ENCODE data around the gene TRAK1. TPM values are rescaled to one million over a fixed set of nuclear protein-coding genes. Genes with fewer than 3 reads are reported as not detected.
A peak's percentile ranks its signal among the peaks of the same experiment; 100 is the strongest.

TRAK1 gene
- polyA plus RNA-seq, 3 donors: 6.6 to 40.8 (median 7.0) TPM

- intact Hi-C loops (cut with micrococcal nuclease): loop anchor here in 1 of 2 donors (10.0 kb wide), 1 partner anchor 46 kb away; no protein-coding TSS in a partner anchor
- peak overlapping the region; percentile 46 to 91 (median 79) for H3K27ac Mint-ChIP-seq
- H3K27me3 ChIP-seq (ENCODE audit: control insufficient read depth in 2 of 2, insufficient read depth in 2 of 2, low read length in 2 of 2): no peaks in the 10 kb centered on the region
- no peak overlapping the region for H3K4me3 ChIP-seq (replicated peaks in 1 of 3; ENCODE audit: low read depth in 2 of 3, low read length in 3 of 3)
- H3K27me3 Mint-ChIP-seq (ENCODE audit: low read depth in 3 of 3): peaks cover 0 to 2% (median 0%) of the 10 kb centered on the region in 3 donors
- peaks cover 3 to 8% of the 10 kb centered on the region in 2 donors for H3K36me3 Mint-ChIP-seq
- H3K79me2 ChIP-seq (ENCODE audit: insufficient read depth, low read length): peaks cover 89% of the 10 kb centered on the region
- peaks cover 41% of the 10 kb centered on the region for H3K4me1 Mint-ChIP-seq
- no CpG with 5 or more reads among the region's 7 CpGs for WGBS (ENCODE audit: insufficient coverage)
- H3K27ac ChIP-seq (ENCODE audit: low read depth in 1 of 2, low read length in 2 of 2): peak overlapping the region in 1 of 2 donors; percentile 73
- peak in 2 of 3 donors; percentile 35 to 45 for DNase-seq
- peak overlapping the region; percentile 25 for H3K4me2 ChIP-seq (replicated peaks; ENCODE audit: extremely low read depth, low read length, poor library complexity, severe bottlenecking)
- TF ChIP-seq CTCF (IDR thresholded peaks at IDR 0.05): no peak
- H2AFZ ChIP-seq (ENCODE audit: insufficient read depth, low read depth, low read length, poor library complexity, severe bottlenecking): no peak overlapping the region
- H3K9me3 ChIP-seq (replicated peaks in 1 of 2; ENCODE audit: control insufficient read depth in 1 of 2, insufficient read depth in 1 of 2, low read length in 2 of 2): no peaks in the 10 kb centered on the region
- H4K20me1 ChIP-seq (ENCODE audit: insufficient read depth, low read length): peaks cover 61% of the 10 kb centered on the region
- peaks cover 0 to 3% (median 0%) of the 10 kb centered on the region in 7 donors for H3K9me3 Mint-ChIP-seq
- H3K4me3 Mint-ChIP-seq: no peak overlapping the region
- H3K9ac ChIP-seq (ENCODE audit: insufficient read depth, low read length, poor library complexity, severe bottlenecking): no peak overlapping the region
- H3K4me1 ChIP-seq (ENCODE audit: control insufficient read depth in 1 of 2, insufficient read depth in 2 of 2, low read length in 2 of 2): peaks cover 21 to 26% of the 10 kb centered on the region in 2 donors
- no peaks in the 10 kb centered on the region for H3K36me3 ChIP-seq (replicated peaks in 1 of 2; ENCODE audit: control insufficient read depth in 1 of 2, insufficient read depth in 2 of 2, low read length in 2 of 2)
Observed at GRCh38 chr3:42061025-42061712, 30.0 kb upstream of the TRAK1 start.

GRCh38 chr3:42061713-42062380, 29.3 kb upstream of the TRAK1 start:
- WGBS (ENCODE audit: insufficient coverage): 37% methylated on average over 4 of the region's 6 CpGs
- H3K4me1 ChIP-seq (ENCODE audit: control insufficient read depth in 1 of 2, insufficient read depth in 2 of 2, low read length in 2 of 2): peaks cover 28 to 33% of the 10 kb centered on the region in 2 donors
- no peaks in the 10 kb centered on the region for H3K9me3 ChIP-seq (replicated peaks in 1 of 2; ENCODE audit: control insufficient read depth in 1 of 2, insufficient read depth in 1 of 2, low read length in 2 of 2)
- H3K9ac ChIP-seq (ENCODE audit: insufficient read depth, low read length, poor library complexity, severe bottlenecking): no peak overlapping the region
- Mint-ChIP-seq H3K36me3 (peaks cover 3 to 8% of the 10 kb centered on the region in 2 donors), H3K27ac (peak overlapping the region; percentile 28 to 91 (median 79)), H3K27me3 (ENCODE audit: low read depth in 3 of 3) (peaks cover 0 to 2% (median 0%) of the 10 kb centered on the region in 3 donors), H3K4me3 (no peak overlapping the region), H3K9me3 (peaks cover 0 to 3% (median 0%) of the 10 kb centered on the region in 7 donors), H3K4me1 (peaks cover 48% of the 10 kb centered on the region)
- peak overlapping the region in 1 of 2 donors; percentile 73 for H3K27ac ChIP-seq (ENCODE audit: low read depth in 1 of 2, low read length in 2 of 2)
- peaks cover 58% of the 10 kb centered on the region for H4K20me1 ChIP-seq (ENCODE audit: insufficient read depth, low read length)
- peaks cover 90% of the 10 kb centered on the region for H3K79me2 ChIP-seq (ENCODE audit: insufficient read depth, low read length)
- no peak overlapping the region for H3K4me3 ChIP-seq (replicated peaks in 1 of 3; ENCODE audit: low read depth in 2 of 3, low read length in 3 of 3)
- intact Hi-C loops (cut with micrococcal nuclease): loop anchor here in 1 of 2 donors (10.0 kb wide), 1 partner anchor 47 kb away; no protein-coding TSS in a partner anchor
- DNase-seq: no peak
- H3K27me3 ChIP-seq (ENCODE audit: control insufficient read depth in 2 of 2, insufficient read depth in 2 of 2, low read length in 2 of 2): no peaks in the 10 kb centered on the region
- H3K4me2 ChIP-seq (replicated peaks; ENCODE audit: extremely low read depth, low read length, poor library complexity, severe bottlenecking): peak overlapping the region; percentile 8
- no peak for TF ChIP-seq CTCF (IDR thresholded peaks at IDR 0.05)
- no peak overlapping the region for H2AFZ ChIP-seq (ENCODE audit: insufficient read depth, low read depth, low read length, poor library complexity, severe bottlenecking)
- no peaks in the 10 kb centered on the region for H3K36me3 ChIP-seq (replicated peaks in 1 of 2; ENCODE audit: control insufficient read depth in 1 of 2, insufficient read depth in 2 of 2, low read length in 2 of 2)

Data from CD14-positive monocyte (primary cell).